Measurements from ENCODE around the gene MYL5.
"Not testable (repeated sequence)": the region's sequence is repeated elsewhere in the genome, so short reads cannot be mapped to it uniquely, and the experiment has no call there.

MYL5 gene

GRCh38 chr4:636628-637159 is 37.6 kb upstream of the MYL5 start:
- DNase-seq, result no peak

DNA sequence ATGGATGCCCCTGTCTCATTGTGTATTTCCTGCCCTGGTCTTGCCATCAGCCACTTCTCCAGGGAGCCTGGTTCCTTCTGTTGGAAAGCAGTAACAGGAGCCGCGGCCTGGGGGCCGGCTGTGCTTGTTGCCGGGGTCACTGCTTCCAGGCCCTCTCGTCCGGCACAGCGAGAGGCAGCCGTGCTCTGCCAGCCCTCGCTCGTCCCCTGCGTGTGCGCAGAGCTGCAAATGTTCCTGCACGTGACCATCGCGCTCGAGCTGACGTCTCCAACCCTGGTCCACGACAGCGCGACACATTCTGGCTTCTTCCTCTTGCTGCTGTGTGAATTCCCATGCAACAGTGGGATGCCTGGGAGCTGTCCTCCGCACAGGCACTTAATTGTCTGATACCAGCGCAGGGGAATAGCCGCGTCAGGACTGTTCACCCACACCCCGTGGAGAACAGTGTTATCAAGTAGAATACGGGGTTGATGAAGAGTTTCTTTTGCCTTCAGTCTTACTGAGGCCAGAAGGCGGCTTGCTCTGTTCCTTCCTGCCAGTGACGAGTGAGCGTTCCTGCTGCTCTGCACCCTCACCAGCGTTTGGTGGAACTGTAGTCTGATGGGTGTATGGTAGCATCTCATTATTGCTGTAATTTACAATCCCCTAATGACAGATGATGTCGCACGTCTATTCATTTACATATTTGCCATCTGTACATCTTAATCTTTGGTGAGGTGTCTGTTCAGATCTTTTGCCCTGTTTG is 36.6 kb upstream of the MYL5 start:
- no peak for DNase-seq

DNA sequence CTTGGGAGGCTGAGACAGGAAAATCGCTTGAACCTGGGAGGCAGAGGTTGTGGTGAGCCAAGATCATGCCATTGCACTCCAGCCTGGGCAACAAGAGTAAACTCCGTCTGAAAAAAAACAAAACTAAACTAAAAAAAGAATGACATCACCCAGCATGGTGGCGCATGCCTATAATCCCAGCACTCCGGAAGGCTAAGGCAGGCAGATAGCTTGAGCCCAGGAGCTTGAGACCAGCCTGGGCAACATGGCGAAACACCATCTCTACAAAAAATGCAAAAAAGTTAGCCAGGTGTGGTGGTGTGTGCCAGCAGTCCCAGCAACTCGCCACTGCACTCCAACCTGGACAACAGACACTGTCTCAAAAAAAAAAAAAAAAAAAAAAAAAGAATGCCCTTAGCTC is 32.0 kb upstream of the MYL5 start:
- not testable (repeated sequence) for DNase-seq

DNA sequence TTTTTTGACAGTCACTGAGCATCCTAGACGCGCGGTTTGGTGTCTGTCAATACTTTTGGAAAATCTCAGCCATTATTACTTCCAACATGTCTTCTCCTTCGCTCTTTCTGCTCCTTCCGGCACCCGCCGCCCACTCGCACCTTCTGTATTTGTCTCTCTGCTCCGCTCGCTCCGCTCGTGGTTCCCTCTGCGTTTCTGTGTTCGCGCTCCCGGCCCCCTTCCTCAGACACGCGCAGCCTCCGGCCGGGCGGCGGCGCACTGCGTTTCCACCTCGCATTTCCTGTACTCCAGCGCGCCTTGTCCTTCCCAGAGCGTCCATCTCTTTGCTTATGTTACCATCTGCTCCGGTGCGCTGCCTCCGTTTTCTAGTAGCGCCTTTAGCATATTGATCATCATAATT is 27.9 kb upstream of the MYL5 start:
- DNase-seq, result no peak

DNA sequence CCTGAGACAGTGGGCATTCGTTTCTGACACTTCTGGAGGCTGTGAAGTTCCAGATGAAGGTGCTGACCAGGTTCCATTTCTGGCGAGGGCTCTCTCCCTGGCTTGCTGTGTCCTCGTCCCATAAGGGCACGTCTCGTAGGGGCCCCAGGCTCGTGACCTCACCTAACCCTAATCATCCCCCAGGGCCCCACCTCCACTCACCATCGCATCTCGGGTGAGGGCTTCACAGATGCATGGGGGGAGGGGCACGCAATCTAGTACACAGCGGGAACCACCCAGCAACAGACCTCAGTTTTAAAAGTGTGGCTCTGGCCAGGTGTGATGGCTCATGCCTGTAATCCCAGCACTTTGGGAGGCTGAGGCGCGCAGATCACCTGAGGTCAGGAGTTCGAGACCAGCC is 26.9 kb upstream of the MYL5 start:
- DNase-seq, result no peak

DNA sequence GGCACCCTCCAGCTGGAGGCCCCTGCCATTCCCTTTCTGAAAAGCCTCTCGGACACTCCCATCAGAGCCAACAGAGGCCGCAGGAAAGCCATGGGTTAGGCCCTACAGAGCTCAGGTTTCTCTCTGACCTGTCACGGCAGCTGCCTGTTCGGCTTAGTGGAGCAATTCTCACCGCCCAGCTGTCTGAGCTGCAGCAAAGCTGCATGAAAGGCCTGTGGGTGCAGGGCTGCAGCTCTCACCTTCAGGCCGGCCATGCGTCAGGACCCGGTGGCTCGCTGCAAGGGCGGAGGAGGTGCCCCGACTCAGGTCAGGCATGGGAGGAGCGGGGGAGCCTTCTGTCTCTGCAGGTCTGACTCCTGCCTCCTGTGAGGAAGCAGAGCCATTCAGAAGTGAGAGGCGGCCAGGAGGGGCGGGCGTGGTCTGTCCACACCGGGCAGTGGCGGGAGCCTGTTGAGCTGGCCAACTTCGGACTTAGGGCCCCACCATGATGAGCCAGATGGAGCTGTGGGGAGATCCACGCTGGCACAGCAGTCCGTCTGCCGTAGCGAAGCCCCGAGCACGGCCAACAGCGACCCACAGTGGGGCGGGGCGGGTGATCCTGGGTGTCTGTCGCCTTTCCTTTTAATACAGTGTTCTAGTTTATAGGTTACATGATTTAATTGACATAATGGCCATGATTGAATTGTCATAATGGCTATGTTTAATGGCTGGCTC is 25.6 kb upstream of the MYL5 start:
- no peak for DNase-seq

DNA sequence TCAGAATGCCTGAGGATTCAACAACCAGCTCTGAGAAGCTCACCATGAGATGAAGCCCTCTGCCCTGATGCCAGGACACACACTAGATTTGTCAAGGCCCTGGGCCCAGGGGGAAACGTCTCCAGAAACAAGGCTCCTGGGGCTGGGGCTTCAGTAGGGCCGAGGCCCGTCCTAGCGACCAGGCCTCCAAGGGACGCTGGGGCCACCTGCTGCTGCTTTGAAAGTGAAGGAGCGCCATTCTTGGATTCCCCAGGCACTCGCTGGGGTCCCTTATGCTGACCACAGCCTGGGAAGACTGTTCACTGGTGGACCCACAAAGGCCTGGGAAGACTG is 25.1 kb upstream of the MYL5 start:
- no peak for DNase-seq

DNA sequence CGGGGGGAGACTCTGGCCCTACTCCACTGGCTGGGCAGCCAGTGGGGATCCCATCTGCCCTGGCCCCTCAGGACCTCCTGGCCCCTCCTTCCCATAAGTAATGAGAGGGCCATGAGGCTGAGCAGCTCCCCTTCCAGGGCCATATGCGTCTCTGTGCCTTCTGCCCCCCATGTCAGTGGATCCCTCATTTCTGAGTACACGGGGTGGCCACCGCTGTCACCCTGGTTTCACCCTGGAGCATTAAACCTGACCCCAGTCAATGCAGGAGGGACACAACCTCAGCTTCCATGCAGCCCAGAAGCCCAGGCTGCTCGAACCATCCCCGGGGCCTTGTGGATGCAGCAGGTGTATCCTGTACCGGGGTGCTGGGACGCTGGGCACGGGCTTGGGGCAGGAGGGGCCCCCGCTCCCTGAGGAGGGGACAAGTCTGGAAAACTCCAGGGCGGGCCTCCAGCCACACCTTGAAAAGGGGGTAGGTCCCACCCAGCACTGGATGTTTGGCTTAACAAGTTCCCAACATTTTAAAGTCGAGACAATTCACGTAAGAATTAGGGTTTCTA is 24.5 kb upstream of the MYL5 start:
- DNase-seq, result no peak

DNA sequence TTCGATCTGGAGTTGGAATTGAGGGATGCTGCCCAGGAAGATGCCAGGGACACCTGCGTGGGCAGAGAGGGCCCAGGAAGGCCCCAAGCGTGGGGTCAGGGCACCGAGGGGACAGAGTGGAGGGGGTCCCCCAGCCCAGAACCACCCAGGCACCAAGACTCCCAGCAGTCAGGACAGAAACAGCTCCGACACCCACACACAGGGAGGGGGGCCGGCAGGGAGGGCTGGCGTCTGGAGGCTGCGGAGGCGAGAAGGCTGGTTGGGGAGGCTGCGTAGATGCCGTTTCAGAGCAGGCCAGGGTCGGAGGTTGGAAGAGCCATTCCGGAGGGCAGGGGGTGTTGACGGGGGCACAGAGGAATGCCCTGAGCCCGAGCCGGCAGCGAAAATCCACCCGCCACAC is 23.9 kb upstream of the MYL5 start:
- no peak for DNase-seq

- DNase-seq, result no peak
Observed at GRCh38 chr4:650951-651883, 23.1 kb upstream of the MYL5 start.

DNA sequence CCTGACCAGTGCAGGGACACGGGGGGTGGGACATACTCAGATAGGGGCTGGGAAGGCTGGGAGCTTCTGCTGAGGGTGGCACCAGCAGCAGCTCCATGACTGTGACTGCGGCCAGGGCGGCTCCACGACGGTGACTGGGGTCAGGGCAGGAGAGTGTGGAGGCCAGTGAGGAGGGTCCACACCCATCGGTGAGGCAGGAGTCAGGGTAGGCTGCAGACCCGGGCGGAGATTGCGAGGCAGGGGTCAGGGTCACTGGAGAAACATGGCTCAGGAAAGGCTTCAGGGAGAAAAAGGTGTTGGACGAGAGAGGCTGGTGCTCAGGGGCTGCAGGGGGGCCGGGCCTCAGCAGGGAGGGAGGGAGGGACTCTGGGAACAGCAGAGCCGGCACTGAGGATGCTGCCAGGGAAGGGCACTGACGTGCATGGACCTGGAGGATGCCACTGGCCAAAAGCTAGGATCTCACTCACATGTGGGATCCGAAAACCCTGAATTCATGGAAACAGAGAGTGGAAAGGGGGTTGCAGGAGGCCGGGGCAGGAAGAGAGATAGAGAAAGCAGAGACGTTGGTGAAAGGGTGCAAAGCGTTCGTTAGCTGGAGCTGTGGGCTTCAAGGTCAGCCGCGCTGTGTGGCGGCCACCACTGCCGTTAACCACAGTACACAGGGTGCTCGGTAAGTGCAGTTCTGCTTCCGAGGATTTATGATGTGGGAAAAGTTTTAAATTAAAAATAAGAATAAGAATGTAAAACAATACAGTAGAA is 22.3 kb upstream of the MYL5 start:
- DNase-seq, result no peak

GRCh38 chr4:653080-653821 is 21.1 kb upstream of the MYL5 start:
- no peak for DNase-seq

DNA sequence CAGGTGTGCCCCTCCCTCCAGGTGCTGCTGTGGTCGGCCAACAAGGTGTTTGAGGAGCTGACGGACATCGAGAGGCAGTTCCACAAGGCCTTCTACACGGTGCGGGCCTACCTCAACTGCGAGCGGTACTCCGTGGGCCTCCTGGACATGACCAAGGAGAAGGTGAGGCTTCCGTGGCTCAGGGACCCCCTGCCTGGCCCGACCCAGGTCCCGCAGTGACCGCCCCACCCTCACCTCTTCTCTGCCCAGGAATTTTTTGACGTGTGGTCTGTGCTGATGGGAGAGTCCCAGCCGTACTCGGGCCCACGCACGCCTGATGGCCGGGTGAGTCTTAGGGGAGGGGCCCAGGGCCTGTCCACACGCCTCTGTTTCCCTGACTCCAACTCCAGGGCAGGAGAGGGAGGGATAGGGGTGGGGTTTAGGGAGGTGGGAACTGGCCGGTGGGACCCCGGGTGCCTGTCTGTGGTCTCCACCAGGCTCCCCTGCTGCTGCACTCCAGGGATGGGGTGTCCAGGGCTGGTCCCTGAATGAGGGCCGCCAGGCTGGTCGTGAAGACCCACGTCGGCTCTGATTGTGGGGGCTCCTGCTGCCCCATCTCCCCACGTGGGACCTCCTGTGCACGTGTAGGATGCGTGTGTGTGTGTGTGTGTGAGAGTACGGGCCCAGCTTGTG is 20.4 kb upstream of the MYL5 start:
- DNase-seq, result no peak

DNA sequence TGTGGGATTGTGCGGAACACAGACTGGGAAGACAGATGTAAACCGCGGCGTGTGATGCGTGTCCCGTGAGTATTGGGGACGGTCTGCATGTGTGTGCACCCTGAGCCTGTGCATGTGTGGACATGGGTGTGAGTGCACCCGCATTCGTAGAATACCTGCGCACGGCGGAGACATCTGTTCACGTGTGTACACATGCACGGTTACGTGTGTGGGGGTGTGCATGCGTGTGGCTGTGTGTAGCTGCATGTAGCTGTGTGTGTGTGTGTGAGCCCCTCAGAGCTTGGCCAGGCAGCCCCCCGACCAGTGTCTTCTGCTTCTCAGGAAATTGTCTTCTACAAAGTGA is 19.9 kb upstream of the MYL5 start:
- DNase-seq, result no peak

GRCh38 chr4:654871-655463 is 19.4 kb upstream of the MYL5 start:
- no peak for DNase-seq

DNA sequence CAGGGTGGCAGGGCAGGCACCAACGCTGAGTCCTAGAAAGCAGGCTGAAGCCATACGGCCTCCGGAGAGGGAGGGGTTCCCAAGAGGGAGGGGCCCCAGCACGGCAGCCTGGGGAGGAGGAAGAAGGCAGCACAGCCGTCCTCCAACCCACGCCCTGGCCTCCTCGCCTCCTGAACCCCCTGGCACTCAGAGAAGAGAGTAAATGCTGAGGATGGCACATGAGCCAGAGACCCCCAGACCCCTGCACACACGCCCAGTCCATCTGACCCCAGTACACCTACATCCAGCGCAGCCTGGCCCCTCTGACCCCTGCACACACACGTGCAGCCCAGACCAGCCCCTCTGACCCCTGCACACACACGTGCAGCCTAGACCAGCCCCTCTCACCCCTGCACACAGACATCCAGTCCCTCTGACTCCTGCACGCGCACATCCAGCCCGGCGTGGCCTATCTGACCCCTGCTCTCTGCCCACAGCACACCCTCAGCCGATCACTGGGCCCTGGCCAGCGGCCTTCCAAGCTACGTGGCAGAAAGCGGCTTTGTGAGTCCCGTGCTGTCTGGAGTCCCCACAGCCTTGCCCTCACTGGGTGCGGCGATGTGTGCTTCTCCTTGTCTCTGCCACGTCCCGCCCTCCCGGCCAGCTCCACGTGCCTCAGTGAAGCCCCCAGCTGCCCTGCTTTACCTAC is 18.7 kb upstream of the MYL5 start:
- no peak for DNase-seq

- DNase-seq, result no peak
Observed at GRCh38 chr4:656436-657337, 17.7 kb upstream of the MYL5 start.

DNA sequence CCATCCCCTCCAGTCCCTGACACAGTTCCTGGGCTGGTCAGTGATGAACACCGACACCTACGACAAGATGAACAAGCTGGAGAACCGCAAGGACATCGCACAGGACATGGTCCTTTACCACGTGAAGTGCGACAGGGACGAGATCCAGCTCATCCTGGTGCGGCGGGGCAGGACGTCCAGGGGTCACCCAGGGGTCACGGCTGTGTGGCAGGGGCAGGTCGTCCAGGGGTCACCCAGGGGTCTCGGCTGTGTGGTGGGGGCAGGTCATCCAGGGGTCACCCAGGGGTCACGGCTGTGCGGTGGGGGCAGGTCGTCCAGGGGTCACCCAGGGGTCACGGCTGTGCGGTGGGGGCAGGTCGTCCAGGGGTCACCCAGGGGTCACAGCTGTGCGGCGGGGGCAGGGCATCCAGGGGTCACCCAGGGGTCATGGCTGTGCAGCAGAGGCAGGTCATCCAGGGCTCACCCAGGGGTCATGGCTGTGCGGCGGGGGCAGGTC is 17.0 kb upstream of the MYL5 start:
- no peak for DNase-seq

Data from DMS153 (cell line).